Activated CD8-positive, alpha-beta memory T cell treated with anti-CD3 and anti-CD28 coated beads for 36 hours (primary cell): ENCODE data around the gene TEAD4. TPM values are rescaled to one million over a fixed set of nuclear protein-coding genes. Genes with fewer than 3 reads are reported as not detected.

ENCODE experiments used
- CTCF ChIA-PET: fragments of 350-600 bp; sonication (Branson Sonifier 250); formaldehyde crosslinking; loops from one replicate; lab custom pipeline; 2021; ENCODE audit warnings: antibody characterized with exemption; lab: Charles Lee
- POLR2A ChIA-PET: fragments of 350-600 bp; sonication (Branson Sonifier 250); formaldehyde crosslinking; loops from one replicate; lab custom pipeline; 2021; ENCODE audit warnings: antibody characterized with exemption; lab: Charles Lee
- total RNA-seq, 2 experiments: library from RNA; stranded (reverse); gene quantifications; one replicate each; pipeline ENCODE4 v1.2.3, GENCODE V29; 2021

TEAD4 gene
- total RNA-seq, 2 experiments from 2014 or later, result 2.2 to 2.4 TPM

GRCh38 chr12:3020399-3020798 is 61.2 kb downstream of the TEAD4 start:
- ChIA-PET CTCF (no interaction called here), POLR2A (no interaction called here)

- ChIA-PET POLR2A (no interaction called here), CTCF (no interaction called here)
Observed at GRCh38 chr12:3020850-3021435, 61.7 kb downstream of the TEAD4 start.

- ChIA-PET CTCF (no interaction called here), POLR2A (no interaction called here)
Observed at GRCh38 chr12:3022411-3022810, 63.2 kb downstream of the TEAD4 start.

- CTCF ChIA-PET, result no interaction called here
- POLR2A ChIA-PET, result interaction anchor here (0.6 kb wide), 1 partner anchor 70 kb away, joined by 3 read pairs; no protein-coding TSS in a partner anchor
Observed at GRCh38 chr12:3022961-3023360, 63.8 kb downstream of the TEAD4 start.

- ChIA-PET CTCF (no interaction called here), POLR2A (no interaction called here)
Observed at GRCh38 chr12:3028108-3028507, 68.9 kb downstream of the TEAD4 start.

- ChIA-PET CTCF (no interaction called here), POLR2A (no interaction called here)
Observed at GRCh38 chr12:3030821-3031429, 71.7 kb downstream of the TEAD4 start.

GRCh38 chr12:3032161-3032560 is 73.0 kb downstream of the TEAD4 start:
- ChIA-PET CTCF (no interaction called here), POLR2A (no interaction called here)

GRCh38 chr12:3032770-3033538 is 73.8 kb downstream of the TEAD4 start:
- ChIA-PET POLR2A (no interaction called here), CTCF (interaction anchor here (0.5 to 1.6 kb wide), 2 partner anchors 90 to 216 kb away, joined by 3 read pairs; no protein-coding TSS in a partner anchor)

- ChIA-PET CTCF (interaction anchor here (0.6 to 1.6 kb wide), 2 partner anchors 61 to 216 kb away, joined by 3 read pairs; no protein-coding TSS in a partner anchor), POLR2A (no interaction called here)
Observed at GRCh38 chr12:3033539-3033867, 74.3 kb downstream of the TEAD4 start.

GRCh38 chr12:3034067-3034750 is 75.0 kb downstream of the TEAD4 start:
- CTCF ChIA-PET, result interaction anchor here (0.6 to 1.6 kb wide), 3 partner anchors 62 to 217 kb away, joined by 3 read pairs; no protein-coding TSS in a partner anchor
- POLR2A ChIA-PET, result no interaction called here

- CTCF ChIA-PET, result interaction anchor here (1.2 kb wide), 1 partner anchor 201 kb away, joined by 3 read pairs; no protein-coding TSS in a partner anchor
- POLR2A ChIA-PET, result no interaction called here
Observed at GRCh38 chr12:3035171-3035570, 76.0 kb downstream of the TEAD4 start.

GRCh38 chr12:3035815-3036702 is 76.9 kb downstream of the TEAD4 start:
- ChIA-PET CTCF (no interaction called here), POLR2A (no interaction called here)

GRCh38 chr12:3036901-3037600 is 77.9 kb downstream of the TEAD4 start:
- CTCF ChIA-PET, result no interaction called here
- POLR2A ChIA-PET, result no interaction called here

GRCh38 chr12:3038166-3038565 is 79.0 kb downstream of the TEAD4 start:
- POLR2A ChIA-PET, result no interaction called here
- CTCF ChIA-PET, result no interaction called here

GRCh38 chr12:3038926-3039510 is 79.8 kb downstream of the TEAD4 start:
- POLR2A ChIA-PET, result no interaction called here

GRCh38 chr12:3040026-3040656 is 80.9 kb downstream of the TEAD4 start:
- CTCF ChIA-PET, result interaction anchor here (0.6 kb wide), 1 partner anchor 118 kb away, joined by 3 read pairs; no protein-coding TSS in a partner anchor
- POLR2A ChIA-PET, result no interaction called here

More at GRCh38 chr12:3038926-3039510, 79.8 kb downstream of the TEAD4 start:
- CTCF ChIA-PET, result no interaction called here
